NCI-H146 treated with DMSO at 0.1 percent for 48 hours (cell line): ENCODE results near the gene ABCD4.
A peak's percentile ranks its signal among the peaks of the same experiment; 100 is the strongest.
"Not testable (repeated sequence)": the region's sequence is repeated elsewhere in the genome, so short reads cannot be mapped to it uniquely, and the experiment has no call there.

Experiments
- DNase-seq: peaks from one replicate; lab custom pipeline; 2025; ENCODE audit not compliant: unreplicated experiment; lab: John Stamatoyannopoulos, UW

The ABCD4 gene

GRCh38 chr14:74308695-74309094 lies 6.0 kb upstream of the ABCD4 start:
- no peak for DNase-seq

GRCh38 chr14:74302152-74302628 lies 544 bp downstream of the ABCD4 start:
- DNase-seq = peak; percentile 1

- DNase-seq = no peak
Measured at GRCh38 chr14:74301594-74302151, 1.1 kb downstream of the ABCD4 start.

GRCh38 chr14:74299061-74299545 lies 3.6 kb downstream of the ABCD4 start:
- no peak for DNase-seq

- DNase-seq = no peak
Measured at GRCh38 chr14:74297986-74298385, 4.7 kb downstream of the ABCD4 start.

GRCh38 chr14:74296037-74296467 lies 6.7 kb downstream of the ABCD4 start:
- DNase-seq = no peak

GRCh38 chr14:74293606-74294005 lies 9.1 kb downstream of the ABCD4 start:
- DNase-seq = no peak

GRCh38 chr14:74292061-74292460 lies 10.7 kb downstream of the ABCD4 start:
- DNase-seq = no peak

- DNase-seq = no peak
Measured at GRCh38 chr14:74290415-74290814, 12.3 kb downstream of the ABCD4 start.

GRCh38 chr14:74289801-74290200 lies 12.9 kb downstream of the ABCD4 start:
- no peak for DNase-seq

GRCh38 chr14:74286736-74287135 lies 16.0 kb downstream of the ABCD4 start:
- no peak for DNase-seq

- DNase-seq = no peak
Measured at GRCh38 chr14:74281069-74281468, 21.7 kb downstream of the ABCD4 start.

GRCh38 chr14:74278080-74278479 lies 24.7 kb downstream of the ABCD4 start:
- DNase-seq = no peak

- DNase-seq = no peak
Measured at GRCh38 chr14:74275241-74275841, 27.4 kb downstream of the ABCD4 start.

GRCh38 chr14:74271365-74271764 lies 31.4 kb downstream of the ABCD4 start:
- no peak for DNase-seq

- not testable (repeated sequence) for DNase-seq
Measured at GRCh38 chr14:74270382-74271177, 32.2 kb downstream of the ABCD4 start.

GRCh38 chr14:74267588-74267987 lies 35.1 kb downstream of the ABCD4 start:
- no peak for DNase-seq

- no peak for DNase-seq
Measured at GRCh38 chr14:74265301-74265965, 37.3 kb downstream of the ABCD4 start.

- no peak for DNase-seq
Measured at GRCh38 chr14:74263921-74264320, 38.8 kb downstream of the ABCD4 start.

- no peak for DNase-seq
Measured at GRCh38 chr14:74263181-74263580, 39.6 kb downstream of the ABCD4 start.

GRCh38 chr14:74262076-74262475 lies 40.7 kb downstream of the ABCD4 start:
- DNase-seq = no peak
